Fibroblast of lung (primary cell): ENCODE data around the gene TNNI3.

Experiments used
- EZH2 ChIP-seq: IDR thresholded peaks from 2 replicates; pipeline ENCODE4 v1.5.1; 2012; ENCODE audit warnings: low read length, control low read depth, mild to moderate bottlenecking; ENCODE audit errors: missing control alignments
- TF ChIP-seq, protein P1 (sequence below), 2 donors: IDR thresholded peaks in 1 of 2; conservative IDR thresholded peaks in 1 of 2; 1 replicate in 1 of 2; 2 replicates in 1 of 2; pipeline ENCODE4 v1.5.1; 2011 to 2012; ENCODE audit warnings: low read length in 2 of 2, control low read depth in 1 of 2, inconsistent platforms in 1 of 2, low read depth in 1 of 2, mild to moderate bottlenecking in 1 of 2

DNA sequence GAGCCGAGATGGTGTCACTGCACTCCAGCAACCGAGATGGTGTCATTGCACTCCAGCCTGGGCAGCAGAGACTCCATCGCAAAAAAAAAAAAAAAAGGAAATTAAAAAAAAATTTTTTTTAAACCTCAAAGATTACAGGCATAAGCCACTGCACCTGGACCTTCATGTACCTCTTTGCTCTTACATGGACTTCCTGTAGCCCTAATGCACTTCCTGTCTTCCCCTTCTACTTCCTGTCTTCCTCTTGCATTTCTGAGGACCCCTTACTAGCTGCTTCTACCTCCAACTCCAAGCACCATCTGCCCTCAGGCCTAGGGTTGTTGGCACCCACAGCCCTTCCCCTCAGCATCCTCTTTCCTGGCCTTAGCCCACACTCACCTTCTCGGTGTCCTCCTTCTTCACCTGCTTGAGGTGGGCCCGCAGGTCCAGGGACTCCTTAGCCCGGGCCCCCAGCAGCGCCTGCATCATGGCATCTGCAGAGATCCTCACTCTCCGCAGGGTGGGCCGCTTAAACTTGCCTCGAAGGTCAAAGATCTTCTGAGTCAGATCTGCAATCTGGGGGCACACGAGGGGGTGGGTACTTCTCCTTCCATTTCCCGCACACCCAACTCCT is 3.8 kb downstream of the TNNI3 start:
- TF ChIP-seq EZH2, result no peak
- TF ChIP-seq, protein P1, sequence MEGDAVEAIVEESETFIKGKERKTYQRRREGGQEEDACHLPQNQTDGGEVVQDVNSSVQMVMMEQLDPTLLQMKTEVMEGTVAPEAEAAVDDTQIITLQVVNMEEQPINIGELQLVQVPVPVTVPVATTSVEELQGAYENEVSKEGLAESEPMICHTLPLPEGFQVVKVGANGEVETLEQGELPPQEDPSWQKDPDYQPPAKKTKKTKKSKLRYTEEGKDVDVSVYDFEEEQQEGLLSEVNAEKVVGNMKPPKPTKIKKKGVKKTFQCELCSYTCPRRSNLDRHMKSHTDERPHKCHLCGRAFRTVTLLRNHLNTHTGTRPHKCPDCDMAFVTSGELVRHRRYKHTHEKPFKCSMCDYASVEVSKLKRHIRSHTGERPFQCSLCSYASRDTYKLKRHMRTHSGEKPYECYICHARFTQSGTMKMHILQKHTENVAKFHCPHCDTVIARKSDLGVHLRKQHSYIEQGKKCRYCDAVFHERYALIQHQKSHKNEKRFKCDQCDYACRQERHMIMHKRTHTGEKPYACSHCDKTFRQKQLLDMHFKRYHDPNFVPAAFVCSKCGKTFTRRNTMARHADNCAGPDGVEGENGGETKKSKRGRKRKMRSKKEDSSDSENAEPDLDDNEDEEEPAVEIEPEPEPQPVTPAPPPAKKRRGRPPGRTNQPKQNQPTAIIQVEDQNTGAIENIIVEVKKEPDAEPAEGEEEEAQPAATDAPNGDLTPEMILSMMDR (conservative IDR thresholded peaks at IDR 0.05 in 1 of 2, IDR thresholded peaks at IDR 0.05 in 1 of 2; ENCODE audit: low read depth in 1 of 2, low read length in 2 of 2), result no peak
